ENCODE results near the gene SNX30.

Gene SNX30

GRCh38 chr9:112890106-112891081 is 139.8 kb downstream of the SNX30 start, which contains the start of gene SLC46A2:
Gene SLC46A2, minus strand, starts transcription at chr9:112890876. Its CDS starts 195 bp downstream, at chr9:112890681.
- peak; percentile 49 for DNase-seq

- DNase-seq: no peak
These were observed 141.0 kb downstream of the SNX30 start for GRCh38 chr9:112891521-112891920.

- no peak for DNase-seq
These were observed 142.4 kb downstream of the SNX30 start for GRCh38 chr9:112892981-112893380.

GRCh38 chr9:112894041-112894440 is 143.5 kb downstream of the SNX30 start:
- DNase-seq: no peak

DNA sequence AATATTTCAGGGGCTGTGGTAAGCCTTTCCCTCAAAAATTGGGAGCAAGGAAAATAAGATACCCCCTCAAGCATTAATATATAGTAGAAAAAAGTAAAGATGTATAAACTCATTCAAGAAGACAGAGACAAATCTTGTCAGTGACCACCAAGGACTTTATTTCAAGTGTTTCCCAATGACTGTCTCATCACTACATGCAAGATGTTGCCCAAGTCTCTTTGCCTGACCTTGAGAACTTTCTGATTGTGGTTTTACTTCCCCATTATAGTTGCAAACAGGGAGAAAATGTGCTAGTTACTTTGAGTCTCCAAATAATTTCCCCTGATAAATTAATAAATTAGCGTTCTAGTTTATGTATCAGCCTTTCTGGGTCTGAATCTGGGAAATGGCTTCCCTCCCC is 144.1 kb downstream of the SNX30 start:
- DNase-seq: no peak

DNA sequence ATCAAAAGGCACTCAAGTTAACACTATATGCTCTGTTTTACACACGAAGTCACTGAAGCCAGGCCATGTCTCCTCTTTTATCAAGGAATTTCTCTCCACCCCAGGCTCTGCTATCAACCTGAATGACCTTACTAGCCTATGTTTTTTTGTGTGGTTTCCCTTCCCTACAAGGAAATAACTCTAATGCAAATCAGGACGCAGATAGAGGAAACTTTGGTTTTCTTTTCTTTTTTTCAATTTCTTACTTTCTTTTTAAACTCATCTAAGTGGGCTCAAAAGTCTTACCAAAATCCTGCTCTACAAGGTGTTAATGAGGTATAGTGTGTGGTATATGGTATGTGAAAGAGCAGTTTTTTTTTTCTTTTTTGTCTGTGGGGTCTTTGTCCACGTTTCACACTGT is 145.6 kb downstream of the SNX30 start:
- no peak for DNase-seq

DNA sequence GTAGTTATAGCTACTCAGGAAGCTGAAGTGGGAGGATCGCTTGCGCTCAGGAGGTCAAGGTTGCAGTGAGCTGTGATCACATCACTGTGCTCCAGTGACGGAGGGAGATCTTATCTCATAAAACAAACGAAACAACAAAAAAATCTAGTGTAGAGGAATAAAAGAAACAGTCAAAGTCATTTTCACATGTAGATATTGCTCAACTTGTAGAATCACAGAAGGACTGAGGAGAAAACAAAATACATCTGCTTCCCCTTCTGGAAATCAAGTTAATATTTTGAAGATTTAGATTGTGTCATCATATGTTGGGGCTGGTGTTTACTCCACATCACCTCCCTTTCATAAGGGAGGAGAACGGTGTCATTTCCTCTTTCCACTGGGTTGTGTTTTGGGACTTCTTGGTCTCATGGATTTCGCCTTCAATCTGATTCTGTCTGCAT is 148.3 kb downstream of the SNX30 start:
- no peak for DNase-seq

DNA sequence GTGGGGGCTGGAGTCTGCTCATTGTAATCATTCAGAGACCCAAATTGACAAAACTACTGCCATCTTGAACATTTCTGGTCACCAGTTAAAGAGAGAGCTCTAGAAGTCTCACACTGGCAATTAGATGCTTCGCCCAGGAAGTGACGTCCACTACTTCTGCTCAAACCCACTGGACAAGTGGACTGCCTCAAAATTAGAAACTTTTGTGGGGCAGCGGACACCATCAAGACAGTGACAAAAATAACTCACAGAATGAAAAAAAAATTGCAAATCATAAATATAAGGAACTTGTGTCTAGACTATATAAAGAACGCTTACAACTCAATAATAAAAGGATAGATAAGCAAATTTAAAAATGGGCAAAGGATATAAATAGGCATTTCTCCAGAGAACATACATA is 149.9 kb downstream of the SNX30 start:
- DNase-seq: no peak

DNA sequence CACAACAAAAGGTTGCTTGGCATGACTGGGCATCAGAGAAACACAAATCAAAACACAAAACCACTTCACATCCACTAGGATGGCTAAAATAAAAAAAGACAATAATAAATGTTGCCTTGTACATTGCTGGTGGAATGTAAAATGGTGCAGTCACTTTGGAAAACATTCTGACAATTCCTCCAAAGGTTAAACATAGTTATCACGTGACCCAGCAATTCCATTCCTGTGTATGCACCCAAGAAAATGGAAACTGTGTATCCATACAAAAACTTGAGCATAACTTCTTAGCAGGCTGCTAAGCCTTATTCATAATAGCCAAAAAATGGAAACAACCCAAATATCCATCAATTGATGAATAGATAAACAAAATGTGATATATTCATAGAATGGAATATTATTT is 150.3 kb downstream of the SNX30 start:
- no peak for DNase-seq

- no peak for DNase-seq
These were observed 154.5 kb downstream of the SNX30 start for GRCh38 chr9:112905084-112905483.

- DNase-seq: no peak
These were observed 161.2 kb downstream of the SNX30 start for GRCh38 chr9:112911736-112912135.

DNA sequence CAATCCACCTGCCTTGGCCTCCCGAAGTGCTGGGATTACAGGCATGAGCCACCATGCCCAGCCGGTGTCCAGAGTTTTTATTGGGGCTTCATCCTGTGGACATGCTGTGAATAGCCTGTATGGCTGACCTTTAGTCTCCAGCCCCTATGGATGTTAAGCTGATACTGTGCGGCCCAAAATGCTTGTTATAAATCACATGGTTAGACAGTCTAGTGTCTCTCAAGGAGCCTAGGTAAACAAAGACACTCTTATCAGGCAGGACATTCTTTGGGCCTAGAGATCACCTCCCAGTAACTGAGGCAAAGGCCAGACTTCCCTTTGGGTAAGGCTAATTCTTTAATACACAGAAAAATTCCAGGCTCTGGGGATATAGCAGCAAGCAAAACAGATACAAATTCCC is 162.1 kb downstream of the SNX30 start:
- no peak for DNase-seq

GRCh38 chr9:112913326-112913725 is 162.8 kb downstream of the SNX30 start:
- no peak for DNase-seq

- no peak for DNase-seq
These were observed 164.0 kb downstream of the SNX30 start for GRCh38 chr9:112914524-112914923.

- DNase-seq: no peak
These were observed 166.8 kb downstream of the SNX30 start for GRCh38 chr9:112917047-112917986.

DNA sequence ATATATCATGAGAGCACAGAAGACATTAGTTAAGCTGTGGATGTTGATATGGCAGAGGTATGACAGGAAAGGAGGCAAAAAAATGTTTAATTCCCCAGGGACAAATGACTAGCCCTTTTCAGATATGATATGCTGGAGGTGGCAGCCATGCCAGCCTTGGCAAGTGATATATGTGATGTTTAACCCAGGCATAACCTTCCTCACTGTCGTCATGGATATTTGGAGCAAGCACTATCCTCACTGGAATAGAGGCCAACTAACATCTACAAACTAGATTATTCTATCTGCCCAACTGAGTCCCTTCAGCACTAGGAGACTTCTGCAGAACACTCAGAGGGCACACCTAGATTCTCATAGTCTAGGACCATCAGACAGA is 167.4 kb downstream of the SNX30 start:
- DNase-seq: no peak

- DNase-seq: no peak
These were observed 171.0 kb downstream of the SNX30 start for GRCh38 chr9:112921549-112921948.
